ENCODE measurements around the gene DNAJB12. TPM values are rescaled to one million over a fixed set of nuclear protein-coding genes. Genes with fewer than 3 reads are reported as not detected.

The DNAJB12 gene
- total and polyA plus RNA-seq, 8 donors, result 2.3 to 43.2 (median 18.2) TPM

- peak overlapping the region; percentile 84 to 97 (median 95) for H3K27ac ChIP-seq
- peaks cover 86 to 90% (median 89%) of the 10 kb centered on the region in 4 donors for H3K4me1 ChIP-seq
- 53 to 69% (median 64%) methylated on average over 14 to 19 of the region's 19 CpGs for WGBS, 5 donors
- no peak overlapping the region for H3K4me3 ChIP-seq
- peaks cover 12 to 39% (median 27%) of the 10 kb centered on the region in 4 donors for H3K36me3 ChIP-seq
- intact Hi-C loops (cut with DNase I; ENCODE audit: low total_unique reads), result loop anchor here (10.0 kb wide), 1 partner anchor 119 kb away; the partner anchor contains the start of genes ANAPC16 and ASCC1
- TF ChIP-seq EP300 (IDR thresholded peaks at IDR 0.05), result no peak
- TF ChIP-seq POLR2A (IDR thresholded peaks at IDR 0.05), result no peak
- no peak for TF ChIP-seq POLR2AphosphoS5 (IDR thresholded peaks at IDR 0.05)
- TF ChIP-seq, protein P1, sequence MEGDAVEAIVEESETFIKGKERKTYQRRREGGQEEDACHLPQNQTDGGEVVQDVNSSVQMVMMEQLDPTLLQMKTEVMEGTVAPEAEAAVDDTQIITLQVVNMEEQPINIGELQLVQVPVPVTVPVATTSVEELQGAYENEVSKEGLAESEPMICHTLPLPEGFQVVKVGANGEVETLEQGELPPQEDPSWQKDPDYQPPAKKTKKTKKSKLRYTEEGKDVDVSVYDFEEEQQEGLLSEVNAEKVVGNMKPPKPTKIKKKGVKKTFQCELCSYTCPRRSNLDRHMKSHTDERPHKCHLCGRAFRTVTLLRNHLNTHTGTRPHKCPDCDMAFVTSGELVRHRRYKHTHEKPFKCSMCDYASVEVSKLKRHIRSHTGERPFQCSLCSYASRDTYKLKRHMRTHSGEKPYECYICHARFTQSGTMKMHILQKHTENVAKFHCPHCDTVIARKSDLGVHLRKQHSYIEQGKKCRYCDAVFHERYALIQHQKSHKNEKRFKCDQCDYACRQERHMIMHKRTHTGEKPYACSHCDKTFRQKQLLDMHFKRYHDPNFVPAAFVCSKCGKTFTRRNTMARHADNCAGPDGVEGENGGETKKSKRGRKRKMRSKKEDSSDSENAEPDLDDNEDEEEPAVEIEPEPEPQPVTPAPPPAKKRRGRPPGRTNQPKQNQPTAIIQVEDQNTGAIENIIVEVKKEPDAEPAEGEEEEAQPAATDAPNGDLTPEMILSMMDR (IDR thresholded peaks at IDR 0.05), result no peak
- no peaks in the 10 kb centered on the region for H3K9me3 ChIP-seq
- DNase-seq, result peak in 1 of 2 donors; percentile 39
- H3K27me3 ChIP-seq, result no peaks in the 10 kb centered on the region
Observed at GRCh38 chr10:72333112-72334015, 21.4 kb downstream of the DNAJB12 start.

GRCh38 chr10:72332423-72333111 lies 22.2 kb downstream of the DNAJB12 start:
- 25 to 45% (median 33%) methylated on average over 12 of the region's 12 CpGs for WGBS, 5 donors
- no peak for TF ChIP-seq EP300 (IDR thresholded peaks at IDR 0.05)
- no peak for TF ChIP-seq POLR2AphosphoS5 (IDR thresholded peaks at IDR 0.05)
- no peak for TF ChIP-seq POLR2A (IDR thresholded peaks at IDR 0.05)
- TF ChIP-seq, protein P1 (IDR thresholded peaks at IDR 0.05), result no peak
- Histone ChIP-seq H3K36me3 (peaks cover 4 to 31% (median 19%) of the 10 kb centered on the region in 4 donors), H3K4me3 (no peak overlapping the region), H3K9me3 (no peaks in the 10 kb centered on the region), H3K4me1 (peaks cover 94 to 98% (median 95%) of the 10 kb centered on the region in 4 donors), H3K27me3 (no peaks in the 10 kb centered on the region), H3K27ac (peak overlapping the region; percentile 84 to 97 (median 95))
- intact Hi-C loops (cut with DNase I; ENCODE audit: low total_unique reads), result loop anchor here (10.0 kb wide), 1 partner anchor 118 kb away; the partner anchor contains the start of genes ANAPC16 and ASCC1
- no peak for DNase-seq

GRCh38 chr10:72331575-72332422 lies 22.9 kb downstream of the DNAJB12 start:
- H3K9me3 ChIP-seq, result no peaks in the 10 kb centered on the region
- 2 to 9% (median 7%) methylated on average over 20 to 27 of the region's 27 CpGs for WGBS, 5 donors
- DNase-seq, result peak; percentile 91 to 96
- H3K4me1 ChIP-seq, result peaks cover 91 to 100% (median 98%) of the 10 kb centered on the region in 4 donors
- peaks cover 3 to 24% (median 15%) of the 10 kb centered on the region in 4 donors for H3K36me3 ChIP-seq
- H3K27ac ChIP-seq, result peak overlapping the region; percentile 84 to 97 (median 95)
- no peaks in the 10 kb centered on the region for H3K27me3 ChIP-seq
- peak overlapping the region in 2 of 4 donors; percentile 4 to 14 for H3K4me3 ChIP-seq
- TF ChIP-seq, protein P1 (IDR thresholded peaks at IDR 0.05), result peak in 5 of 7 experiments; percentile 37 to 80 (median 50)
- TF ChIP-seq POLR2A (IDR thresholded peaks at IDR 0.05), result no peak
- peak; percentile 39 to 76 (median 68) for TF ChIP-seq POLR2AphosphoS5 (IDR thresholded peaks at IDR 0.05)
- intact Hi-C loops (cut with DNase I; ENCODE audit: low total_unique reads), result loop anchor here (10.0 kb wide), 1 partner anchor 117 kb away; the partner anchor contains the start of genes ANAPC16 and ASCC1
